ENCODE results near the gene PES1.

DNA sequence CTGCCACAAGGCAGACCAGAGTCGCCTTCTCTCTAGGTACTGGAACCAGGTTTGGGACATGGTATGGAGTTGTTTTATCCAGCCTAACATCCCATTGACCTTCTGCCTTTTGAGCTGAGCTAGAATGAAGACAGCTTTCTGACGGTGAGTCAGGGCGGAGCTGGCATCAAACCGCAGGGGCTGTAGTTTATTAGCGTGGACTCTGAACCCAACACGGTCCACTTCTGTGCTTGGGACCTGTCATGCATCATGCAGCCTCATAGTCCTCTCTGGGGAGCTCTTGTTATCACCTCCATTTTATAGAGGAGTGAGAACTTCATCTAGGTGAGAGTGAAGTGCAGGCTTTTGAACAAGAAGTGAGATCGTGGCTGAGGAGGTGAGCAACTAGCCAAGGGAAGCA, 25.6 kb downstream of the PES1 start:
- TF ChIP-seq POLR2A (IDR thresholded peaks at IDR 0.05): no peak
- TF ChIP-seq, protein P1, sequence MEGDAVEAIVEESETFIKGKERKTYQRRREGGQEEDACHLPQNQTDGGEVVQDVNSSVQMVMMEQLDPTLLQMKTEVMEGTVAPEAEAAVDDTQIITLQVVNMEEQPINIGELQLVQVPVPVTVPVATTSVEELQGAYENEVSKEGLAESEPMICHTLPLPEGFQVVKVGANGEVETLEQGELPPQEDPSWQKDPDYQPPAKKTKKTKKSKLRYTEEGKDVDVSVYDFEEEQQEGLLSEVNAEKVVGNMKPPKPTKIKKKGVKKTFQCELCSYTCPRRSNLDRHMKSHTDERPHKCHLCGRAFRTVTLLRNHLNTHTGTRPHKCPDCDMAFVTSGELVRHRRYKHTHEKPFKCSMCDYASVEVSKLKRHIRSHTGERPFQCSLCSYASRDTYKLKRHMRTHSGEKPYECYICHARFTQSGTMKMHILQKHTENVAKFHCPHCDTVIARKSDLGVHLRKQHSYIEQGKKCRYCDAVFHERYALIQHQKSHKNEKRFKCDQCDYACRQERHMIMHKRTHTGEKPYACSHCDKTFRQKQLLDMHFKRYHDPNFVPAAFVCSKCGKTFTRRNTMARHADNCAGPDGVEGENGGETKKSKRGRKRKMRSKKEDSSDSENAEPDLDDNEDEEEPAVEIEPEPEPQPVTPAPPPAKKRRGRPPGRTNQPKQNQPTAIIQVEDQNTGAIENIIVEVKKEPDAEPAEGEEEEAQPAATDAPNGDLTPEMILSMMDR (IDR thresholded peaks at IDR 0.05): no peak

Measured in esophagus squamous epithelium (tissue), 4 donors.